BE2C (cell line): ENCODE data around the gene BSN.
"Not testable (repeated sequence)": the region's sequence is repeated elsewhere in the genome, so short reads cannot be mapped to it uniquely, and the experiment has no call there.

ENCODE experiments used
- DNase-seq: peaks from one replicate; pipeline ENCODE4 v3.0.0-alpha.2; 2020
- H3K27me3 ChIP-seq: fragments of 250-450 bp; sonication (Bioruptor Pico); 2 replicates; pipeline ENCODE4 v1.5.1; 2020; ENCODE audit warnings: mild to moderate bottlenecking
- H3K36me3 ChIP-seq: fragments of 250-450 bp; sonication (Bioruptor Pico); 2 replicates; pipeline ENCODE4 v1.5.1; 2020; ENCODE audit warnings: mild to moderate bottlenecking
- H3K4me1 ChIP-seq: fragments of 250-450 bp; sonication (Bioruptor Pico); 2 replicates; pipeline ENCODE4 v1.5.1; 2020
- H3K4me3 ChIP-seq: 2 replicates; pipeline ENCODE4 v1.5.1; 2011; ENCODE audit warnings: low read depth, low read length
- H3K9me3 ChIP-seq: fragments of 250-450 bp; sonication (Bioruptor Pico); 2 replicates; pipeline ENCODE4 v1.5.1; 2020
- CTCF ChIP-seq: IDR thresholded peaks from 2 replicates; pipeline ENCODE4 v1.5.1; 2012; ENCODE audit warnings: mild to moderate bottlenecking, low read depth, low read length

The BSN gene

GRCh38 chr3:49582177-49582576 lies 27.9 kb downstream of the BSN start:
- H3K36me3 ChIP-seq: no peaks in the 10 kb centered on the region
- H3K4me3 ChIP-seq: no peak overlapping the region
- DNase-seq: no peak
- no peaks in the 10 kb centered on the region for H3K4me1 ChIP-seq
- H3K27me3 ChIP-seq: no peaks in the 10 kb centered on the region
- no peak for TF ChIP-seq CTCF
- no peaks in the 10 kb centered on the region for H3K9me3 ChIP-seq

GRCh38 chr3:49585261-49585755 lies 31.0 kb downstream of the BSN start:
- not testable (repeated sequence) for H3K9me3 ChIP-seq

GRCh38 chr3:49591615-49592014 lies 37.3 kb downstream of the BSN start:
- no peak overlapping the region for H3K4me3 ChIP-seq
- DNase-seq: peak; percentile 21
- H3K36me3 ChIP-seq: no peaks in the 10 kb centered on the region
- H3K9me3 ChIP-seq: no peaks in the 10 kb centered on the region
- no peaks in the 10 kb centered on the region for H3K27me3 ChIP-seq
- TF ChIP-seq CTCF: no peak
- H3K4me1 ChIP-seq: no peaks in the 10 kb centered on the region

More at GRCh38 chr3:49585261-49585755, 31.0 kb downstream of the BSN start:
- not testable (repeated sequence) for H3K27me3 ChIP-seq, H3K4me1 ChIP-seq, DNase-seq, H3K4me3 ChIP-seq, H3K36me3 ChIP-seq

GRCh38 chr3:49593041-49593440 lies 38.8 kb downstream of the BSN start:
- H3K4me1 ChIP-seq: no peaks in the 10 kb centered on the region
- DNase-seq: no peak
- no peaks in the 10 kb centered on the region for H3K9me3 ChIP-seq
- no peak for TF ChIP-seq CTCF
- no peaks in the 10 kb centered on the region for H3K27me3 ChIP-seq
- H3K36me3 ChIP-seq: no peaks in the 10 kb centered on the region
- H3K4me3 ChIP-seq: no peak overlapping the region

- TF ChIP-seq CTCF: no peak
- Histone ChIP-seq H3K27me3 (no peaks in the 10 kb centered on the region), H3K36me3 (no peaks in the 10 kb centered on the region), H3K9me3 (no peaks in the 10 kb centered on the region), H3K4me1 (no peaks in the 10 kb centered on the region), H3K4me3 (no peak overlapping the region)
- DNase-seq: no peak
Measured at GRCh38 chr3:49600781-49601180, 46.5 kb downstream of the BSN start.

GRCh38 chr3:49601358-49602048 lies 47.2 kb downstream of the BSN start:
- no peak for TF ChIP-seq CTCF
- DNase-seq: no peak
- H3K36me3 ChIP-seq: no peaks in the 10 kb centered on the region

More at GRCh38 chr3:49601358-49602048, 47.2 kb downstream of the BSN start:
- Histone ChIP-seq H3K4me1 (no peaks in the 10 kb centered on the region), H3K4me3 (no peak overlapping the region), H3K27me3 (no peaks in the 10 kb centered on the region), H3K9me3 (no peaks in the 10 kb centered on the region)
